IMR-90 (cell line): Measurements from ENCODE around the gene PALLD. TPM values are rescaled to one million over a fixed set of nuclear protein-coding genes. Genes with fewer than 3 reads are reported as not detected.

Experiments
- ATAC-seq: fragments of 200-7000 bp; cut with Tn5 transposase; 2 replicates; pipeline ENCODE4 v1.9.1; 2020; ENCODE audit warnings: low read depth, mild to moderate bottlenecking, moderate library complexity
- BruUV-seq: library from RNA; stranded (reverse); fragments of 400-500 nt; replicated peaks from 2 replicates; lab custom pipeline; 2021; lab: Mats Ljungman, UMichigan
- CTCF ChIA-PET: fragments of 300-600 bp; formaldehyde crosslinking; extraction: SDS; loops from one replicate; lab custom pipeline; 2021; ENCODE audit warnings: antibody characterized with exemption; lab: Yijun Ruan, JAX
- POLR2A ChIA-PET: fragments of 300-600 bp; sonication (Branson Sonifier 250); formaldehyde crosslinking; loops from one replicate; lab custom pipeline; 2022; ENCODE audit warnings: antibody characterized with exemption; ENCODE audit not compliant: unreplicated experiment; lab: Charles Lee
- DNase-seq: peaks from one replicate; pipeline ENCODE4 v3.0.0; 2013
- H2AFZ ChIP-seq: replicated peaks from 2 replicates; pipeline ENCODE3; 2013; ENCODE audit warnings: low read length, mild to moderate bottlenecking; ENCODE audit not compliant: poor library complexity
- H2AK5ac ChIP-seq: 2 replicates; pipeline ENCODE4 v1.6.1; 2013; ENCODE audit warnings: low read depth, low read length, inconsistent platforms
- H2AK9ac ChIP-seq: replicated peaks from 2 replicates; pipeline ENCODE3; 2013; ENCODE audit warnings: mild to moderate bottlenecking, low read depth, low read length, moderate library complexity; ENCODE audit not compliant: poor library complexity
- H2BK120ac ChIP-seq: 2 replicates; pipeline ENCODE4 v1.6.1; 2013; ENCODE audit warnings: low read depth, low read length, inconsistent platforms
- H2BK15ac ChIP-seq: 3 replicates; pipeline ENCODE4 v1.6.1; 2013; ENCODE audit warnings: low read depth, low read length, inconsistent platforms
- H2BK20ac ChIP-seq: 2 replicates; pipeline ENCODE4 v1.6.1; 2013; ENCODE audit warnings: low read depth, mild to moderate bottlenecking, inconsistent platforms, low read length, moderate library complexity
- H2BK5ac ChIP-seq: 2 replicates; pipeline ENCODE4 v1.6.1; 2013; ENCODE audit warnings: mild to moderate bottlenecking, low read depth, low read length, inconsistent platforms; ENCODE audit not compliant: poor library complexity, severe bottlenecking
- H3K14ac ChIP-seq: replicated peaks from 2 replicates; pipeline ENCODE4 v1.6.1; 2013; ENCODE audit warnings: low read depth, low read length, inconsistent platforms
- H3K18ac ChIP-seq: 2 replicates; pipeline ENCODE4 v1.6.1; 2013; ENCODE audit warnings: low read depth, low read length, control low read depth
- H3K23ac ChIP-seq: 2 replicates; pipeline ENCODE4 v1.6.1; 2013; ENCODE audit warnings: low read depth, low read length, inconsistent platforms
- H3K27ac ChIP-seq: 2 replicates; pipeline ENCODE4 v1.5.1; 2013; ENCODE audit warnings: mild to moderate bottlenecking, control low read depth, low read length; ENCODE audit not compliant: insufficient read depth
- H3K27me3 ChIP-seq: 2 replicates; pipeline ENCODE4 v1.6.1; 2013; ENCODE audit warnings: low read length; ENCODE audit not compliant: control insufficient read depth, insufficient read depth
- H3K36me3 ChIP-seq: 2 replicates; pipeline ENCODE4 v1.6.1; 2013; ENCODE audit warnings: low read length, mixed read lengths; ENCODE audit not compliant: control insufficient read depth, insufficient read depth
- H3K4ac ChIP-seq: 2 replicates; pipeline ENCODE4 v1.6.1; 2013; ENCODE audit warnings: low read depth, low read length, inconsistent platforms
- H3K4me1 ChIP-seq: 2 replicates; pipeline ENCODE4 v1.6.1; 2013; ENCODE audit warnings: low read length, mixed read lengths; ENCODE audit not compliant: control insufficient read depth, insufficient read depth
- H3K4me2 ChIP-seq: 2 replicates; pipeline ENCODE4 v1.6.1; 2013; ENCODE audit warnings: low read depth, mild to moderate bottlenecking, control low read depth, low read length, moderate library complexity
- H3K4me3 ChIP-seq: 2 replicates; pipeline ENCODE4 v1.5.1; 2013; ENCODE audit warnings: low read depth, mild to moderate bottlenecking, control low read depth, low read length, moderate library complexity; ENCODE audit not compliant: insufficient read depth
- H3K56ac ChIP-seq: 2 replicates; pipeline ENCODE4 v1.6.1; 2013; ENCODE audit warnings: low read length, inconsistent platforms; ENCODE audit not compliant: insufficient read depth; ENCODE audit errors: extremely low read depth
- H3K79me1 ChIP-seq, 2 experiments: 2 replicates each; pipeline ENCODE4 v1.6.1; 2013; ENCODE audit warnings: low read length in 2 of 2, inconsistent platforms in 1 of 2, low read depth in 1 of 2
- H3K9ac ChIP-seq: 2 replicates; pipeline ENCODE4 v1.6.1; 2013; ENCODE audit warnings: low read depth, low read length, control low read depth
- H3K9me1 ChIP-seq: 2 replicates; pipeline ENCODE4 v1.6.1; 2013; ENCODE audit warnings: low read length, inconsistent platforms; ENCODE audit not compliant: insufficient read depth
- H3K9me3 ChIP-seq: 2 replicates; pipeline ENCODE4 v1.6.1; 2013; ENCODE audit warnings: low read length; ENCODE audit not compliant: control insufficient read depth, insufficient read depth
- H4K20me1 ChIP-seq: 2 replicates; pipeline ENCODE4 v1.6.1; 2013; ENCODE audit warnings: low read length, inconsistent platforms; ENCODE audit not compliant: insufficient read depth
- H4K5ac ChIP-seq: 2 replicates; pipeline ENCODE4 v1.6.1; 2013; ENCODE audit warnings: mild to moderate bottlenecking, low read depth, low read length, control low read depth
- H4K8ac ChIP-seq, 2 experiments: 2 replicates each; pipeline ENCODE4 v1.6.1; 2013; ENCODE audit warnings: low read depth in 2 of 2, low read length in 2 of 2, control low read depth in 1 of 2, inconsistent platforms in 1 of 2
- H4K91ac ChIP-seq: 2 replicates; pipeline ENCODE4 v1.6.1; 2013; ENCODE audit warnings: low read depth, low read length, inconsistent platforms; ENCODE audit not compliant: insufficient read depth
- MAZ ChIP-seq: IDR thresholded peaks from 2 replicates; pipeline ENCODE4 v1.6.1; 2012; ENCODE audit warnings: low read depth, mild to moderate bottlenecking, low read length, improper control_type of control experiment, moderate library complexity, borderline replicate concordance
- MXI1 ChIP-seq: IDR thresholded peaks from 2 replicates; pipeline ENCODE4 v1.6.1; 2012; ENCODE audit warnings: low read depth, mild to moderate bottlenecking, low read length, moderate library complexity, borderline replicate concordance
- NFE2L2 ChIP-seq: fragments of 150-350 bp; IDR thresholded peaks from 2 replicates; pipeline ENCODE4 v1.6.1; 2016; ENCODE audit warnings: low read depth, mild to moderate bottlenecking, low read length
- RAD21 ChIP-seq: IDR thresholded peaks from 2 replicates; pipeline ENCODE4 v1.6.1; 2012; ENCODE audit warnings: low read length, improper control_type of control experiment
- WGBS, 2 experiments: methylation state at CpG; one replicate each; pipeline versions ENCODE4 v1.1.5 to v1.1.7; 2013; ENCODE audit warnings: missing lambda C conversion rate in 2 of 2; ENCODE audit not compliant: insufficient read length in 1 of 2; ENCODE audit errors: extremely low coverage in 2 of 2; 5-methylcytosine and 5-hydroxymethylcytosine counted together
- dilution Hi-C: fragments of 300-500 bp; cut with HindIII; formaldehyde crosslinking; loops from one replicate; pipeline ENCODE4 v1.14.3; 2018; ENCODE audit warnings: low sequenced_read_pairs; ENCODE audit not compliant: unreplicated experiment
- in situ Hi-C: fragments of 300-500 bp; cut with MboI; formaldehyde crosslinking; loops from 3 replicates; pipeline ENCODE4 v1.14.3; 2019; ENCODE audit warnings: low sequenced_read_pairs, inconsistent platforms, mixed read lengths
- intact Hi-C: fragments of 100-400 bp; cut with micrococcal nuclease; formaldehyde crosslinking; loops from 2 replicates; pipeline ENCODE4 v1.10.0; 2022
- polyA plus RNA-seq, 3 experiments: library from polyadenylated mRNA; depleted of rRNA; stranded (reverse); fragments of >200 nt; gene quantifications; 2 replicates each; pipeline ENCODE4 v1.2.3, GENCODE V29; 2012; ENCODE audit warnings: low replicate concordance in 1 of 3
- total RNA-seq: library from RNA; depleted of rRNA; stranded (reverse); fragments of >200 nt; gene quantifications from 2 replicates; pipeline ENCODE4 v1.2.3, GENCODE V29; 2012

PALLD gene
- total and polyA plus RNA-seq, 2 of the 4 experiments (the other 2 are of a cell fraction), result 91.0 to 91.9 TPM

GRCh38 chr4:168877511-168878491 is 380.9 kb downstream of the PALLD start:
- CTCF ChIA-PET, result no interaction called here
- 15% methylated on average over 55 of the region's 108 CpGs; no CpG with 5 or more reads in 1 of the 2 experiments for WGBS, 2 experiments
- peaks cover 28% of the 10 kb centered on the region for H3K36me3 ChIP-seq

More at GRCh38 chr4:168877511-168878491, 380.9 kb downstream of the PALLD start:
- Histone ChIP-seq H2BK15ac (peak overlapping the region; percentile 77; the same call in 1 of the 3 replicates), H3K4me2 (peak overlapping the region; percentile 53), H2BK5ac (peak overlapping the region; percentile 83), H2AK5ac (peak overlapping the region; percentile 87), H3K79me1 (peaks cover 43 to 75% of the 10 kb centered on the region in 2 experiments), H3K14ac (peak overlapping the region; percentile 79), H3K27ac (peak overlapping the region; percentile 45), H2BK120ac (peak overlapping the region; percentile 89), H2AK9ac (peak overlapping the region; percentile 83), H3K27me3 (no peaks in the 10 kb centered on the region), H3K4me3 (no peak overlapping the region; the same call in 1 of the 2 replicates), H4K8ac (peak overlapping the region; percentile 35 to 88; a peak in 3 of 4 replicates), H3K9me1 (peaks cover 16% of the 10 kb centered on the region), H2AFZ (peak overlapping the region; percentile 74), H3K9me3 (peaks cover 4% of the 10 kb centered on the region), H4K20me1 (peaks cover 9% of the 10 kb centered on the region), H3K56ac (0 out of 2 replicates have a peak overlapping the region, but pooled peaks have one; percentile 25), H4K5ac (peak overlapping the region; percentile 23), H3K4ac (peak overlapping the region; percentile 91), H3K9ac (peak overlapping the region; percentile 65), H3K4me1 (peaks cover 27% of the 10 kb centered on the region), H3K18ac (peak overlapping the region; percentile 24; the same call in 1 of the 2 replicates), H4K91ac (peak overlapping the region; percentile 91), H3K23ac (peak overlapping the region; percentile 82), H2BK20ac (peak overlapping the region; percentile 69)
- DNase-seq (no peak), ATAC-seq (peak; percentile 53)
- BruUV-seq, result TSS peak; percentile 60
- in situ Hi-C loops, result no loop called here
- dilution Hi-C loops, result no loop called here
- intact Hi-C loops, result loop anchor here (2.0 kb wide), 1 partner anchor 39 kb away; no protein-coding TSS in a partner anchor
- POLR2A ChIA-PET, result no interaction called here
- TF ChIP-seq RAD21 (0 out of 2 replicates have a peak, but pooled peaks have one; percentile 1), NFE2L2 (no peak), MAZ (no peak), MXI1 (0 out of 2 replicates have a peak, but pooled peaks have one; percentile 14)
